MCF 10A (cell line): ENCODE measurements around the gene TRRAP. TPM values are rescaled to one million over a fixed set of nuclear protein-coding genes. Genes with fewer than 3 reads are reported as not detected.

Experiments used
- BruUV-seq: library from RNA; stranded (reverse); fragments of 400-500 nt; replicated peaks from 2 replicates; lab custom pipeline; 2021; lab: Mats Ljungman, UMichigan
- CTCF ChIA-PET: fragments of 300-600 bp; sonication (Branson Sonifier 250); formaldehyde crosslinking; extraction: SDS; loops from one replicate; lab custom pipeline; 2021; ENCODE audit warnings: antibody characterized with exemption, inconsistent platforms; lab: Yijun Ruan, JAX
- POLR2A ChIA-PET: fragments of 300-600, 350-650 bp; sonication (Branson Sonifier 250); formaldehyde crosslinking; extraction: SDS; loops from one replicate; lab custom pipeline; 2020; ENCODE audit warnings: antibody characterized with exemption, inconsistent platforms; lab: Yijun Ruan, JAX
- DNase-seq: peaks from one replicate; pipeline ENCODE4 v3.0.0-alpha.2; 2018; ENCODE audit not compliant: unreplicated experiment
- H3K27ac Mint-ChIP-seq: one replicate; pipeline ENCODE4 v1.8.0; 2022; ENCODE audit warnings: mild to moderate bottlenecking, low read depth, mixed read lengths; ENCODE audit not compliant: unreplicated experiment
- H3K27me3 Mint-ChIP-seq: one replicate; pipeline ENCODE4 v1.8.0; 2022; ENCODE audit warnings: mixed read lengths; ENCODE audit not compliant: insufficient read depth, unreplicated experiment
- H3K36me3 Mint-ChIP-seq: one replicate; pipeline ENCODE4 v1.8.0; 2022; ENCODE audit warnings: mild to moderate bottlenecking, moderate library complexity, mixed read lengths; ENCODE audit not compliant: insufficient read depth, unreplicated experiment
- H3K4me1 Mint-ChIP-seq: one replicate; pipeline ENCODE4 v1.8.0; 2022; ENCODE audit warnings: mixed read lengths; ENCODE audit not compliant: insufficient read depth, unreplicated experiment
- H3K4me3 Mint-ChIP-seq: one replicate; pipeline ENCODE4 v1.8.0; 2022; ENCODE audit warnings: mild to moderate bottlenecking, moderate library complexity, mixed read lengths; ENCODE audit not compliant: unreplicated experiment
- H3K9me3 Mint-ChIP-seq: one replicate; pipeline ENCODE4 v1.8.0; 2022; ENCODE audit warnings: mixed read lengths; ENCODE audit not compliant: unreplicated experiment
- intact Hi-C: fragments of 100-400 bp; cut with micrococcal nuclease; formaldehyde crosslinking; loops from 2 replicates; pipeline ENCODE4 v1.14.1; 2022
- total RNA-seq: library from RNA; stranded (reverse); gene quantifications from 2 replicates; pipeline ENCODE4 v1.2.3, GENCODE V29; 2022
- TF ChIP-seq, protein P1 (sequence below): fragments of 200-600 bp; IDR thresholded peaks from one replicate; pipeline ENCODE4 v1.8.0; 2022; ENCODE audit warnings: antibody characterized with exemption, mild to moderate bottlenecking; ENCODE audit not compliant: unreplicated experiment

The TRRAP gene
- total RNA-seq, 1 experiment from 2014 or later, result 30.4 TPM

DNA sequence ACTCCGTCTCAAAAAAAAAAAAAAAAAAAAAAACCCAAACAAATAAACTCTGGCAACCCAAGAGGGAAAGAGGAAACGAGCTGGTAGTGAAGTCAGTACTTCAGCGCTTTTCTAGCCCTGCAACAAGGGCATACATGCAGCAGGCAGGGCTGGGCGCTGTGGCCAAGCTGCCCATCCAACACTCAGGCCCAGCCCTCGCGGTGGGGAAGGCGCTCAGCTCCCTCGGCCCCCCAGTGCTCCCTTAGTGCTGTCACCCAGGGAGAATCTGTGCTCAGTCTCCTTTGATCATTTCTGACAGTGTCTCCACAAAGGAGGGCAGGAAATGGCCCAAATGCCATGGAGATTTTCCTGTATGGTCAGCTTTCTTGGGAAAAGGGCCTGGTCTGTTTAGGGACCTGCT, 168.4 kb downstream of the TRRAP start:
- no TSS peak for BruUV-seq
- Mint-ChIP-seq H3K9me3 (no peaks in the 10 kb centered on the region), H3K4me1 (no peaks in the 10 kb centered on the region), H3K27ac (no peak overlapping the region), H3K27me3 (no peaks in the 10 kb centered on the region), H3K36me3 (peaks cover 94% of the 10 kb centered on the region), H3K4me3 (no peak overlapping the region)
- TF ChIP-seq, protein P1, sequence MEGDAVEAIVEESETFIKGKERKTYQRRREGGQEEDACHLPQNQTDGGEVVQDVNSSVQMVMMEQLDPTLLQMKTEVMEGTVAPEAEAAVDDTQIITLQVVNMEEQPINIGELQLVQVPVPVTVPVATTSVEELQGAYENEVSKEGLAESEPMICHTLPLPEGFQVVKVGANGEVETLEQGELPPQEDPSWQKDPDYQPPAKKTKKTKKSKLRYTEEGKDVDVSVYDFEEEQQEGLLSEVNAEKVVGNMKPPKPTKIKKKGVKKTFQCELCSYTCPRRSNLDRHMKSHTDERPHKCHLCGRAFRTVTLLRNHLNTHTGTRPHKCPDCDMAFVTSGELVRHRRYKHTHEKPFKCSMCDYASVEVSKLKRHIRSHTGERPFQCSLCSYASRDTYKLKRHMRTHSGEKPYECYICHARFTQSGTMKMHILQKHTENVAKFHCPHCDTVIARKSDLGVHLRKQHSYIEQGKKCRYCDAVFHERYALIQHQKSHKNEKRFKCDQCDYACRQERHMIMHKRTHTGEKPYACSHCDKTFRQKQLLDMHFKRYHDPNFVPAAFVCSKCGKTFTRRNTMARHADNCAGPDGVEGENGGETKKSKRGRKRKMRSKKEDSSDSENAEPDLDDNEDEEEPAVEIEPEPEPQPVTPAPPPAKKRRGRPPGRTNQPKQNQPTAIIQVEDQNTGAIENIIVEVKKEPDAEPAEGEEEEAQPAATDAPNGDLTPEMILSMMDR, result no peak
- no peak for DNase-seq
- POLR2A ChIA-PET, result no interaction called here
- intact Hi-C loops, result no loop called here
- CTCF ChIA-PET, result interaction anchor here (0.6 to 0.7 kb wide), 2 partner anchors 67 to 280 kb away, joined by 3 to 6 read pairs; no protein-coding TSS in a partner anchor

DNA sequence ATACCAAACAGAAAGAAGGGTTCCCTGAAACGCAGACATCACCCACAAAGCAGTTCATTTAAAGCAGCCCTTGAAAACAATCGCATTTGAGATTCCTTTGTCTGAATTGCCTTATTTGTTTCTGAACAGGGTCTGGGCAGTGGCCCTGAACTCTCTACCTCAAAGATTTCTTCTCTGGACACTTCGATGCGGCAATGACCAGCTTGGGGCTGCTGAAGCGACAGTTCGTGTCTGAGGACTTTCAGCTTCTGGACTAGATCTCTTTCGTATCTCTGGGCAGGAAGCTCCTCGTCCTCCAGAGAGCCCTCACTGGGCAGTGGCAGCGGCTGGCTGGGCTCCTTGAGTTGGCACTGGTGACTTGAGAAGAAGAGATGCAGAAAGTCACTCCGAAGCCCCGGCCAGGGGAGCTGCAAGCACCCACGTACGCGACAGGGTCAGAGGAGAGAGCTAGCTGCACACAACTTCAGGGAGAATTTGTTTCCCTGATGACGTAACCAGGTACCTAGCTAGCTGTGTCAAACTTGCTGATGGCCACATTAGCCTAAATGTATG, 169.3 kb downstream of the TRRAP start:
- CTCF ChIA-PET, result interaction anchor here (0.6 to 0.7 kb wide), 2 partner anchors 279 to 318 kb away, joined by 3 to 6 read pairs; no protein-coding TSS in a partner anchor
- POLR2A ChIA-PET, result no interaction called here
- H3K27ac Mint-ChIP-seq, result no peak overlapping the region
- no peaks in the 10 kb centered on the region for H3K27me3 Mint-ChIP-seq
- TF ChIP-seq, protein P1, result no peak
- intact Hi-C loops, result no loop called here
- H3K4me3 Mint-ChIP-seq, result no peak overlapping the region
- H3K36me3 Mint-ChIP-seq, result peaks cover 93% of the 10 kb centered on the region
- H3K9me3 Mint-ChIP-seq, result no peaks in the 10 kb centered on the region
- no TSS peak for BruUV-seq
- DNase-seq, result no peak
- H3K4me1 Mint-ChIP-seq, result no peaks in the 10 kb centered on the region

DNA sequence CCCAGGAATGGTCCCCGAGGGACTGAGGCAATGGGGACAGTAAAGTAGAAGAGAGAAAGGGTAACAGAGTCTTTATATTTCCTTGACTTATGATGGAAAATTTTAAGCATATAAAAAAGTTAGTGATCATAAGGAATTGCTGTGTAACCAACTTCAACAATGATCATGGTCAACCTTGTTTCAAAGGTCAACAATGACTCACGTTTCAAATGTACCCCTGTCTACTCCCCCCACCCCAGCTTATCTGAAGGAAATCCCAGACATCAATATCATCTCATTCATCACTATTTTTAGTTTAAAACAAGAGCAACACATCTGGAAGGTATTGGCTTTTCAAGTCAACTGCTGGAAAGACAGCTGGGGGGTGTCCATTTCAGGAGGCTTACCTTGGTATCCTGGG, 172.6 kb downstream of the TRRAP start:
- TF ChIP-seq, protein P1, result no peak
- no peak overlapping the region for H3K27ac Mint-ChIP-seq
- DNase-seq, result no peak
- ChIA-PET POLR2A (interaction anchor here (0.6 kb wide), 1 partner anchor 249 kb away, joined by 3 read pairs; no protein-coding TSS in a partner anchor), CTCF (interaction anchor here (0.9 to 1.5 kb wide), 3 partner anchors 13 to 262 kb away, joined by 3 to 4 read pairs (median 3); no protein-coding TSS in a partner anchor)
- no peaks in the 10 kb centered on the region for H3K4me1 Mint-ChIP-seq
- H3K36me3 Mint-ChIP-seq, result peaks cover 93% of the 10 kb centered on the region
- intact Hi-C loops, result no loop called here
- H3K27me3 Mint-ChIP-seq, result no peaks in the 10 kb centered on the region
- no peak overlapping the region for H3K4me3 Mint-ChIP-seq
- BruUV-seq, result no TSS peak
- H3K9me3 Mint-ChIP-seq, result no peaks in the 10 kb centered on the region

DNA sequence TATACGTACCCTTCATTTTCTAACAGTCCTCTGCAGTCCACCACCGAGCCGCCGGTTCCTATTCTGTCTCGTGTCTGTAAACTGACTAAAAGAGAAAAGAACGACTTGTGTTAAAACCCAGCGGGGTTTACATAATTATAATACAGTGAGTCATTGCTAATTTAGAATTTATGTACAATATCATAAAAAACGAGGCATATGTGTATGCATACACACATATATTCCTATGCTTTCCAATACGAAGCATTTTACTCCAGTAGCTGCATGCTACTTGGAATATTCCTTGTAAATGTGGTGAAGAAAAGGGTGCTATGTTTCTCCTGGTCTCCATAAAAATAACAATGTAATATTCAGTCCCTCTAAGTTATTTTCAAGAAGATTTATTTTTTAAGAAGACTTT, 176.4 kb downstream of the TRRAP start:
- no peaks in the 10 kb centered on the region for H3K4me1 Mint-ChIP-seq
- no peaks in the 10 kb centered on the region for H3K9me3 Mint-ChIP-seq
- DNase-seq, result no peak
- CTCF ChIA-PET, result interaction anchor here (0.5 to 1.0 kb wide), 3 partner anchors 14 to 310 kb away, joined by 3 to 4 read pairs (median 3); no protein-coding TSS in a partner anchor
- no TSS peak for BruUV-seq
- POLR2A ChIA-PET, result no interaction called here
- intact Hi-C loops, result no loop called here
- H3K4me3 Mint-ChIP-seq, result no peak overlapping the region
- peaks cover 83% of the 10 kb centered on the region for H3K36me3 Mint-ChIP-seq
- H3K27me3 Mint-ChIP-seq, result no peaks in the 10 kb centered on the region
- TF ChIP-seq, protein P1, result no peak
- no peak overlapping the region for H3K27ac Mint-ChIP-seq
